ENCODE results near the gene IRX4.

- TF ChIP-seq EZH2phosphoT487 (IDR thresholded peaks at IDR 0.05; ENCODE audit: insufficient read depth, low read depth) (no peak), EZH2 (IDR thresholded peaks at IDR 0.05; ENCODE audit: insufficient read depth, poor library complexity, severe bottlenecking) (no peak)
Observed at GRCh38 chr5:1873243-1873959, 9.3 kb downstream of the IRX4 start.

Data from GM23248 (cell line).